Measurements from ENCODE around the gene KIFC1. TPM values are rescaled to one million over a fixed set of nuclear protein-coding genes. Genes with fewer than 3 reads are reported as not detected.
"Not testable (repeated sequence)": the region's sequence is repeated elsewhere in the genome, so short reads cannot be mapped to it uniquely, and the experiment has no call there.

KIFC1 gene
- total and polyA plus RNA-seq, 9 of the 15 experiments (the other 6 are each of a cell fraction or from before 2014, with no cell fraction given): 1.3 to 95.2 (median 76.9) TPM

DNA sequence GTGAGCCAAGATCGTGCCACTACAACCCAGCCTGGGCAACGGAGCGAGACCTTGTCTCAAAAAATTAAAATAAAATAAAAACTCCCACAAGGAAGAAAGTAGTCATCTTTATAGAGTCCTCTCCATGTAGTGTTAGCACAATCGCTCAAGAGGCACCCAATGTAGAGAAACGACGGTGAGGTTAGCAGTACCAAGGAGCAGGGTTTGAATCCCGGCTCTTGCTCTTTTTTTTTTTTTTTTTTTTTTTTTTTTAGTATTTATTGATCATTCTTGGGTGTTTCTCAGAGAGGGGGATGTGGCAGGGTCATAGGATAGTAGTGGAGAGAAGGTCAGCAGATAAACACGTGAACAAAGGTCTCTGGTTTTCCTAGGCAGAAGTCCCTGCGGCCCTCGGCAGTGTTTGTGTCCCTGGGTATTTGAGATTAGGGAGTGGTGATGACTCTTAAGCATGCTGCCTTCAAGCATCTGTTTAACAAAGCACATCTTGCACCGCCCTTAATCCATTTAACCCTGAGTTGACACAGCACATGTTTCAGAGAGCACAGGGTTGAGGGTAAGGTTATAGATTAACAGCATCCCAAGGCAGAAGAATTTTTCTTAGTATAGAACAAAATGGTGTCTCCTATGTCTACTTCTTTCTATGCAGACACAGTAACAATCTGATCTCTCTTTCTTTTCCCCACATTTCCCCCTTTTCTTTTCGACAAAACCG lies 34.3 kb upstream of the KIFC1 start (continued):
- TF ChIP-seq TCF3 (CRISPR knock-in tag; IDR thresholded peaks at IDR 0.05): peak; percentile 80
- TF ChIP-seq L3MBTL2 (IDR thresholded peaks at IDR 0.05): peak; percentile 51; the same call in 1 of the 2 replicates
- TF ChIP-seq, protein P1, sequence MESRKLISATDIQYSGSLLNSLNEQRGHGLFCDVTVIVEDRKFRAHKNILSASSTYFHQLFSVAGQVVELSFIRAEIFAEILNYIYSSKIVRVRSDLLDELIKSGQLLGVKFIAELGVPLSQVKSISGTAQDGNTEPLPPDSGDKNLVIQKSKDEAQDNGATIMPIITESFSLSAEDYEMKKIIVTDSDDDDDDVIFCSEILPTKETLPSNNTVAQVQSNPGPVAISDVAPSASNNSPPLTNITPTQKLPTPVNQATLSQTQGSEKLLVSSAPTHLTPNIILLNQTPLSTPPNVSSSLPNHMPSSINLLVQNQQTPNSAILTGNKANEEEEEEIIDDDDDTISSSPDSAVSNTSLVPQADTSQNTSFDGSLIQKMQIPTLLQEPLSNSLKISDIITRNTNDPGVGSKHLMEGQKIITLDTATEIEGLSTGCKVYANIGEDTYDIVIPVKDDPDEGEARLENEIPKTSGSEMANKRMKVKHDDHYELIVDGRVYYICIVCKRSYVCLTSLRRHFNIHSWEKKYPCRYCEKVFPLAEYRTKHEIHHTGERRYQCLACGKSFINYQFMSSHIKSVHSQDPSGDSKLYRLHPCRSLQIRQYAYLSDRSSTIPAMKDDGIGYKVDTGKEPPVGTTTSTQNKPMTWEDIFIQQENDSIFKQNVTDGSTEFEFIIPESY (CRISPR knock-in tag; IDR thresholded peaks at IDR 0.05): peak; percentile 66; the same call in 1 of the 2 replicates
- peak; percentile 38; the same call in 1 of the 2 replicates for TF ChIP-seq EP400 (IDR thresholded peaks at IDR 0.05)
- peak; percentile 76 for TF ChIP-seq NCOR1 (IDR thresholded peaks at IDR 0.05)
- peak; percentile 22 for TF ChIP-seq HDAC3 (IDR thresholded peaks at IDR 0.05; ENCODE audit: borderline replicate concordance, partially characterized antibody)
- TF ChIP-seq MTA2 (IDR thresholded peaks at IDR 0.05; ENCODE audit: low read depth): peak; percentile 42; the same call in 1 of the 2 replicates
- TF ChIP-seq HDAC1 (IDR thresholded peaks at IDR 0.05): peak in 1 of 2 experiments; percentile 47; a peak in 1 of 4 replicates
- peak; percentile 63 for TF ChIP-seq NFIC (IDR thresholded peaks at IDR 0.05)
- peak; percentile 44 for TF ChIP-seq SMARCA4 (IDR thresholded peaks at IDR 0.05)
- TF ChIP-seq HDAC2 (IDR thresholded peaks at IDR 0.05): 0 out of 2 replicates have a peak, but pooled peaks have one; percentile 29
- TF ChIP-seq ZNF384 (IDR thresholded peaks at IDR 0.05; ENCODE audit: low read depth, low read length): peak; percentile 57
- peak; percentile 51; the same call in 1 of the 2 replicates for TF ChIP-seq TEAD4 (IDR thresholded peaks at IDR 0.05; ENCODE audit: low read length)
- TF ChIP-seq TEAD4 (CRISPR knock-in tag; IDR thresholded peaks at IDR 0.05; ENCODE audit: borderline replicate concordance): not testable (repeated sequence)
- TF ChIP-seq, protein P2, sequence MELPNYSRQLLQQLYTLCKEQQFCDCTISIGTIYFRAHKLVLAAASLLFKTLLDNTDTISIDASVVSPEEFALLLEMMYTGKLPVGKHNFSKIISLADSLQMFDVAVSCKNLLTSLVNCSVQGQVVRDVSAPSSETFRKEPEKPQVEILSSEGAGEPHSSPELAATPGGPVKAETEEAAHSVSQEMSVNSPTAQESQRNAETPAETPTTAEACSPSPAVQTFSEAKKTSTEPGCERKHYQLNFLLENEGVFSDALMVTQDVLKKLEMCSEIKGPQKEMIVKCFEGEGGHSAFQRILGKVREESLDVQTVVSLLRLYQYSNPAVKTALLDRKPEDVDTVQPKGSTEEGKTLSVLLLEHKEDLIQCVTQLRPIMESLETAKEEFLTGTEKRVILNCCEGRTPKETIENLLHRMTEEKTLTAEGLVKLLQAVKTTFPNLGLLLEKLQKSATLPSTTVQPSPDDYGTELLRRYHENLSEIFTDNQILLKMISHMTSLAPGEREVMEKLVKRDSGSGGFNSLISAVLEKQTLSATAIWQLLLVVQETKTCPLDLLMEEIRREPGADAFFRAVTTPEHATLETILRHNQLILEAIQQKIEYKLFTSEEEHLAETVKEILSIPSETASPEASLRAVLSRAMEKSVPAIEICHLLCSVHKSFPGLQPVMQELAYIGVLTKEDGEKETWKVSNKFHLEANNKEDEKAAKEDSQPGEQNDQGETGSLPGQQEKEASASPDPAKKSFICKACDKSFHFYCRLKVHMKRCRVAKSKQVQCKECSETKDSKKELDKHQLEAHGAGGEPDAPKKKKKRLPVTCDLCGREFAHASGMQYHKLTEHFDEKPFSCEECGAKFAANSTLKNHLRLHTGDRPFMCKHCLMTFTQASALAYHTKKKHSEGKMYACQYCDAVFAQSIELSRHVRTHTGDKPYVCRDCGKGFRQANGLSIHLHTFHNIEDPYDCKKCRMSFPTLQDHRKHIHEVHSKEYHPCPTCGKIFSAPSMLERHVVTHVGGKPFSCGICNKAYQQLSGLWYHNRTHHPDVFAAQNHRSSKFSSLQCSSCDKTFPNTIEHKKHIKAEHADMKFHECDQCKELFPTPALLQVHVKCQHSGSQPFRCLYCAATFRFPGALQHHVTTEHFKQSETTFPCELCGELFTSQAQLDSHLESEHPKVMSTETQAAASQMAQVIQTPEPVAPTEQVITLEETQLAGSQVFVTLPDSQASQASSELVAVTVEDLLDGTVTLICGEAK (IDR thresholded peaks at IDR 0.05): peak; percentile 65
- TF ChIP-seq, protein P2 (CRISPR knock-in tag; IDR thresholded peaks at IDR 0.05): peak; percentile 65
- peak; percentile 40 to 42; a peak in 2 of 4 replicates for TF ChIP-seq TRIM24 (IDR thresholded peaks at IDR 0.05)
